ENCODE results near the gene SPSB1.

The SPSB1 gene

GRCh38 chr1:9260059-9260766 is 32.5 kb upstream of the SPSB1 start:
- DNase-seq, result no peak

- DNase-seq, result no peak
These were observed 31.2 kb upstream of the SPSB1 start for GRCh38 chr1:9261496-9261895.

GRCh38 chr1:9262096-9262986 is 30.4 kb upstream of the SPSB1 start:
- no peak for DNase-seq

GRCh38 chr1:9263276-9263855 is 29.3 kb upstream of the SPSB1 start:
- no peak for DNase-seq

GRCh38 chr1:9263984-9264872 is 28.5 kb upstream of the SPSB1 start:
- DNase-seq, result no peak

- DNase-seq, result no peak
These were observed 27.7 kb upstream of the SPSB1 start for GRCh38 chr1:9265037-9265436.

- peak; percentile 33 for DNase-seq
These were observed 26.7 kb upstream of the SPSB1 start for GRCh38 chr1:9265968-9266367.

- no peak for DNase-seq
These were observed 25.4 kb upstream of the SPSB1 start for GRCh38 chr1:9267352-9267686.

- no peak for DNase-seq
These were observed 24.7 kb upstream of the SPSB1 start for GRCh38 chr1:9267827-9268581.

- peak; percentile 29 for DNase-seq
These were observed 23.6 kb upstream of the SPSB1 start for GRCh38 chr1:9269078-9269501.

- peak; percentile 11 for DNase-seq
These were observed 23.0 kb upstream of the SPSB1 start for GRCh38 chr1:9269721-9270120.

- peak; percentile 39 for DNase-seq
These were observed 22.3 kb upstream of the SPSB1 start for GRCh38 chr1:9270290-9270883.

- DNase-seq, result peak; percentile 74
These were observed 21.4 kb upstream of the SPSB1 start for GRCh38 chr1:9271283-9271682.

GRCh38 chr1:9271861-9272595 is 20.7 kb upstream of the SPSB1 start:
- no peak for DNase-seq

GRCh38 chr1:9273177-9273576 is 19.5 kb upstream of the SPSB1 start:
- no peak for DNase-seq

- no peak for DNase-seq
These were observed 17.5 kb upstream of the SPSB1 start for GRCh38 chr1:9275161-9275560.

- peak; percentile 23 for DNase-seq
These were observed 17.1 kb upstream of the SPSB1 start for GRCh38 chr1:9275567-9276034.

- no peak for DNase-seq
These were observed 14.6 kb upstream of the SPSB1 start for GRCh38 chr1:9278116-9278515.

GRCh38 chr1:9278585-9279153 is 14.0 kb upstream of the SPSB1 start:
- no peak for DNase-seq

- no peak for DNase-seq
These were observed 13.4 kb upstream of the SPSB1 start for GRCh38 chr1:9279172-9279840.
